ENCODE measurements around the gene FAM89A. TPM values are rescaled to one million over a fixed set of nuclear protein-coding genes. Genes with fewer than 3 reads are reported as not detected.
"Not testable (repeated sequence)": the region's sequence is repeated elsewhere in the genome, so short reads cannot be mapped to it uniquely, and the experiment has no call there.

The FAM89A gene
- total RNA-seq, 2 donors from 2014 or later = 19.8 to 20.8 TPM

DNA sequence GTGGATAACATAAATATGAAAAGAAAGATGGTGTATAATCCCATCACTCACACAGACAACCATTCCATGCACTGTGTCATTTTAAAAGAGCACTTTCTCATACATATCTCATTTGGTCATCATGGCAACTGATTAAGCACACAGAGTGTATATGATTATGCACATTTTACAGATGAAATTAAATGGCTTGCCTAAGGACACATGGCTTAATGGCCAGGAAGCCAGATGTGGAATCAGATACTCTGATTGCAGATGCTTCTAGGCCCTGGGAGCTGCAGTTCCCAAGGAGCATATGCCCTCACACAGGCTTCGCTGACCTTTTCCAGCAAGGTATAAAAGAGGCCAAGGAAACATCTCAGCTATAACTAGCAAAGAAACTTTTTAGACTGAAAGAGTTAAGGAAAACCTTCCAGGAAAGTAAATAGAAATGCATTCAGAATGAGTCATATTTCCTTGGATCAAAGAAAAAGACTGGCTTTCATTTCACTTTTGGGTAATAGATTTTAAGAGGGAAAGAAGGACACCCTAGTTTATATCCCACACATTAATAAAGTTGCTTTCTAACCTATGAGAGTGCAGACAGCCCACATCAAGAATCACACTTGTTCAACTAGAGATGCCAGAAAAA lies 19.6 kb upstream of the FAM89A start:
- ATAC-seq = no peak
- no peak for DNase-seq
- intact Hi-C loops (cut with DNase I) = no loop called here

DNA sequence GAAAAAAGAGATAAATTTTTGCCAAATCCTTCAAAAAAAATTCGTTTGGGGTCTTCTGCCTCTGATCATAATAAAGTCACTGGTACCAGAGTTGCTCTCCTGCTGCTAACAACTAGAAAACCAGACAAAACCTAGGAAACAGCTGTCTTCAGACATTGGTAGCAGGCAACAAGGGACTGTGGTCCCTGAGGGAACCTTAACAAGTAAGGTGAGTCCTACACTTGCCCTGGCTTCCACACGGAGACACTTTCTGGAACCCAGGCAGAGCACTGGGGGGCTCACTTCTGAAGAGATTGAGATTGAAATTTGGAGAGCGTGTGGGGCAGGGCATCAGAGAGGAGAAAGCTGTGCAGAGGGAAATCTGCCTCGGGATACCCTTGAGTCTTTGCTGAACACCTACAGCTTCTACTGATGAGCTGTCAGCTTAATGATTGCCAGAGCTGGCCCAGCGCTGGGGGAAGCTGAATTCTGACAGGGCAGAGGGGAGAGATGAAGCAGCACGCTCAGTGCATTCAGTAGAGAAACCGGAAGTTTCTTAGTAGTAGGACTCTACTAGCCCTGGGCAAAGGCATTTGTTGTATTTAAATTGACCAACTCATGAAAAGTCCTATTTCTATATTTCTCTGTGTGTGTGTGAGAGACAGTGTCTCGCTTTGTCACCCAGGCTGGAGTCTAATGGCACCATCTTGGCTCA lies 18.5 kb upstream of the FAM89A start:
- intact Hi-C loops (cut with DNase I) = no loop called here
- DNase-seq (no peak), ATAC-seq (no peak)

DNA sequence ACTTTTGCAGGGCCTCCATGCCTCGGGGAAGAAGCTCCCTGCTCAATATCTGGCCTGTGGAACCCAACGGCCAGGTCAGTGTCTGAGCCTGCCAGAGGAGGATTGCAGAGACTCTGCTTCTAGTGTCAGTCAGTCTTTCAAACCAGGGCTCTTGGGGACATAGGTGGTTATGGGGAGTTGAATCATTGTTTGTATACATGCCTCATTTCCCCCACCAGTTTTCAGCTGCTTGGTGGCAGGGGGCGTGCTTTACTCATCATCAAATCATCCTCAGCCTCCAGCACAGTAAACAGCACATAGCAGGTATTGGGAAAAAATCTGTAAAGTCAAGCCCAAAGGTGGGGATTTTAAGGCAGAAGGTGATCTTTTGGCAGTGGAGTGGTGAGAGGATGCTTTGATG lies 17.4 kb upstream of the FAM89A start:
- intact Hi-C loops (cut with DNase I) = no loop called here
- no peak for DNase-seq
- no peak for ATAC-seq

DNA sequence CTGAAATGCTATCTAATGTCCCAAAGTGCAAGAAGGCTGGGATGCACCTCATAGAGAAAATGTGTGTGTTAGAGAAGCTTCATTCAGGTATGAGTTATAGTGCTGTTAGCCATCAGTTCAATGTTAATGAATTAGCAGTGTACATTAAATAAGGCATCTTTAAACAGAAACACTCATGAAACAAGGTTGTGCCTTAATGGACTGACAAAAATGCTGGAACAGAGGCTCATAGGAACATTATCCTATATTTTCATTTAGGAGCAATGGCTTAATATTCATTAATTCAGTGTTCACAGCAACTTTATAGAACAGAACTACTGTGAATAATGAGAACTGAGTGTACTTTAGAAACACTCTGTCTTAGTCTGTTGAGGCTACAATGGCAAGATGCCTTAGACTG lies 15.2 kb upstream of the FAM89A start:
- intact Hi-C loops (cut with DNase I) = no loop called here
- DNase-seq = no peak
- no peak for ATAC-seq

DNA sequence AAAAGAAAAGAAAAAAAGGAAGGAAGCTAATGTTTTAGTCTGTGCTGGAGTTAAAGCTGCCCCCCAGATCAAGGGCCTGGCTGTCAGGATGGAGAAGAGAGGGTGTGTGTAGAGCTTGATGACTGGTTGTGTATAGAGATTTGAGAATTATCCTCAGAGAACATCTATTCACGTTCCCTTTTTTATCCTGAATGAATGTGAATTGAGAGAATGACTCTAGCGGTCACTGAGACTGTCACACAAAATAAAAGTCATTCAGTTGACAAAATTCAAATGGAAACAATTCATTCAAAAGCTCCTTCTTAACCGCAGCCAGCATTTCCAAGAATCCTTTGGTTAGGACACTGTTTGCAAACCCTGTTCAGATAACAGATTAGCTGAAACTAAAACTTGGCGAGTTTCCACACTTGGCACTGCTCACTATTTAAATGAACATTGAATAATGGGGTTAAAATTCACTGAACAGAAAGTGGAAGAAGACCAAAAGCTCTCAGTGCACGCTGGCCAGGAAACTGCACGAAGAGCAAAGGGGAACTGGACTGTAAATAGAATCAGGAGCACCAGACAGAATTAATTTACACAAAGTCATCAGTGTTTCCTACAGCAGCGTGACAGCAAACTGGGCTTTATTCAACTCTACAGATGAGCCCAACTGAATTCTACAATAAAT lies 13.6 kb upstream of the FAM89A start:
- ATAC-seq = peak; percentile 67 to 85
- intact Hi-C loops (cut with DNase I) = no loop called here
- peak; percentile 43 for DNase-seq

DNA sequence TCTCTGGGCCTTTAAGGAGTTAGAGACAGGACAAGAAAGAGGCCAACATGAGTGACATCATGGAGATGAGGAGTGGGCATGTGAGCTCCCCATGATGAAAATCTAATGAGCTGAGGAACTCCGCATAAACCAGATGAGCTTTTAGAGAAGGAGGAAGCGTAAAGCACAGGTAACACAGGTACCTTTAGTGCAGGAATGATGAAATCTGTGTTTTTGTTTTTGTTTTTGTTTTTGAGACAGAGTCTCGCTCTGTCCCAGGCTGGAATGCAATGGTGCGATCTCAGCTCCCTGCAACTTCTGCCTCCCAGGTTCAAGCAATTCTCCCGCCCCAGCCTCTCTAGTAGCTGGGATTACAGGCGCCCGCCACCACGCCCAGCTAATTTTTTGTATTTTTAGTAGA lies 12.7 kb upstream of the FAM89A start:
- DNase-seq (no peak), ATAC-seq (no peak)
- intact Hi-C loops (cut with DNase I) = no loop called here

DNA sequence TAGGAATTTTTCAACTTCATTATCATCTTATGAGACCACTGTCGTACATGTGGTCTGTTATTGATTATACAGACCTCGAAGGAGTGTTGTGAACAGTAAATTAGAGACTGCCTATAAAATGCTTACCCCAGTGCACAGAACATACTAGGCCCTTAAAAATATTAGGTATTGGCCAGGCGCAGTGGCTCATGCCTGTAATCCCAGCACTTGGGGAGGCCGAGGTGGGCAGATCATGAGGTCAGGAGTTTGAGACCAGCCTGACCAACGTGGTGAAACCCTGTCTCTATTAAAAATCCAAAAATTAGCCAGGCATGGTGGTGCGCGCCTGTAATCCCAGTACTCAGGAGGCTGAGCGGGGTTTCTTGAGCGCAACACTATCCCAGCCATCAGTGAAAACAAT lies 10.9 kb upstream of the FAM89A start:
- ATAC-seq; intact Hi-C loops (cut with DNase I); DNase-seq: not testable (repeated sequence)

DNA sequence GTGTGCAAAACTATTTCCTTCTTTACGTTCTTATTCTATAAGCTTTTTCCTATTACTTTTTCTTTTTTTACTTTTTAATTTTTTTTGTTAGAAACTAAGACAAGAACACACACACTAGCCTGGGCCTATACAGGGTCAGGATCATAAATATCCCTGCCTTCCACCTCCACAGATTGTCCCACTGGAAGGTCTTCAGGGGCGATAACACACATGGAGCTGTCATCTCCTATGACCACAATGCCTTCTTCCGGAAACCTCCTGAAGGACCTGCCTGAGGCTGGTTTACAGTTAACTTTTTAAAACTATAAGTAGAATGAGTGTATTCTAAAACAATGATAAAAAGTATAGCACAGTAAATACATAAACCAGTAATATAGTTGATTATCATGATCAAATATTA lies 10.3 kb upstream of the FAM89A start:
- ATAC-seq (no peak), DNase-seq (no peak)
- intact Hi-C loops (cut with DNase I) = no loop called here

DNA sequence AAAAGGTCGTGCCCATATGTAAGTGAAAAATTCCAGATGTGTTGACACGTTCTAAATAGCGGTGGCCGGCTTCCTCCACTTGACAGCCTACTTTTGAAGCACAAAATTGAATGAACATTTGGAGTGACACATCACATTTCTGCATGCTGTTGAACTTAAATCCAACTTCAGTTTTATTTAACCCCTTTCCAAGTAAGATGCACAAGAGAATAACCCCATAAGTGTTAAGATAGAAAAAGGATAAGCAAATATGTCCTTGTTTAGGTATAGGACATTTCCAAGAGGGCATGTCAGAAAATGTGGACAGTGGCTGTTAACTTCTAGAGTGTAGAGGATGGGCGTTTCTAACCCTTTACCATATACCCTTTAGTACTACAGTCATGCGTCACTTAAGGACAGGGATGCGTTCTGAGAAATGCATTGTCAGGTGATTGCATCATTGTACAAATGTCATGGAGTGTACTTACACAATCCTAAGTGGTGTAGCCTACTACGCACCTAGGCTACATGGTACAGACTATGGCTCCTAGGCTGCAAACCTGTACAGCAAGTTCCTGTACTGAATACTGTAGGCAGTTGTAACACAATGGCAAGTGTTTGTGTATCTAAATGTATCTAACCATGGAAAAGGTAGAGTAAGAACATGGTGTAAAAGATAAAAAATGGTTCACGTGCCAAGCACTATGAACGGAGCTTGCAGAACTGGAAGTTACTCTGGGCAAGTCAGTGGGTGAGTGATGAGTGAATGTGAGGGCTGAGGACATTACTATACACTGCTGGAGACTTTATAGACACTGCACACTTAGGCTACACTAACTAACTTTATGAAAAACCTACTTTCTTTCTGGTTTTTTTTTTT lies 9.3 kb upstream of the FAM89A start:
- ATAC-seq (no peak), DNase-seq (no peak)
- intact Hi-C loops (cut with DNase I) = no loop called here

DNA sequence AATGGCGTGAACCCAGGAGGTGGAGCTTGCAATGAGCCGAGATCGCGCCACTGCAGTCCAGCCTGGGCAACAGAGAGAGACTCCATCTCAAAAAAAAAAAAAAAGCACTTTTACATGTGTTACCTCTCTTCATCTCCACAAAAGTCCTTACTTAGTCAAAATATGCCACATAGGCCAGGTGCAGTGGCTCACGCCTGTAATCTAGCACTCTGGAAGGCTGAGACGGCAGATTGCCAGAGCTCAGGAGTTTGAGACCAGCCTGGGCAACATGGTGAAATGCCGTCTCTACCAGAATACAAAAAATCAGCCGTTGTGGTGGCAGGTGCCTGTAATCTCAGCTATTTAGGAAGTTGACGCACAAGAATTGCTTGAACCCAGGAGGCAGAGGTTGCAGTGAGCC lies 8.4 kb upstream of the FAM89A start:
- DNase-seq; intact Hi-C loops (cut with DNase I); ATAC-seq: not testable (repeated sequence)

DNA sequence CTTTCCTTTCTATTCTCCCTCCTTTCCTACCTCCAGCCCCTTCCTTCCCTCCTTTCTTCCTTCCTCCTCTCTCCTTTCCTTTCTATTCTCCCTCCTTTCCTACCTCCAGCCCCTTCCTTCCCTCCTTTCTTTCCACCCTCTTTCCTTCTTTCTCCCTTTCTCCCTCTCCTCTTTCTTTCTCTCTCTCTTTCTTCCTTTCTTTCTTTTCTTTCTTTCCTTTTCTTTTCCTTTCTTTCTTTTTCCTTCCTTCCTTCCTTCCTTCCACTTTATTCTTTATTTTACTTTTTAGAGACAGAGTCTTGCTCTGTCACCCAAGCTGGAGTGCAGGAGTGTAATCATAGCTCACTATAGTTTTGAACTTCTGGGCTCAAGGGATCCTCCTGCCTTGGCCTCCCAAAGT lies 7.5 kb upstream of the FAM89A start:
- ATAC-seq; DNase-seq; intact Hi-C loops (cut with DNase I): not testable (repeated sequence)

DNA sequence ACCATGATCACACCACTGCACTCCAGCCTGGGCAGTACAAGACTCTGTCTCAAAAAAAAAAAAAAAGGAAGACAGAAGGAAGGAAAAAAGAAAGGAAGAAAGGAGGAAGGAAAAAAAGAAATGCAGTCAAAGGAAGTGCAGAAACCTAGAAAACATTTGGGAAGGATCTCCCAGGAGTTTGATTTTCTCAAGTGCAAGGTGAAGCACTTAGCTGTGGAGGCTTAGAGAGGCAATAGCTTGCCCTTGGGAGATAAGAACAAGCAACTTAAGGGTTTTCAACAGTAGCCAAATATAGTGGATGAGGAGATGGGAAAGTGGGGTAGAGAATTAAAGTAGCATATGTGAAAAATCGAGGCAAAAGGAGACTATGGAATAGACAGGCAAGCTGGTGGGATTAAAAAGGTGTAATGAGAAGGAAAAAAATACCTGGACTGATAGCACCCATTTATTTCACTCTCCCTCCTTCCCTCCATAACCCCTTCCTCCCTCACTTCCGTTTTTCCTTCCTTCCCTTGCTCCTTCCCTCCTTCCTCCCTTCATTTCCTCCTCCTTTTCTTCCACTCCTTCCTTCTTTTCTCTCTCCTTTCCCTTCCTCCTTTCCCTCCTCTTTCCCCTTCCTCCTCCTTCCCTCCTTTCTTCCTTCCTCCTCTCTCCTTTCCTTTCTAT lies 6.8 kb upstream of the FAM89A start:
- intact Hi-C loops (cut with DNase I) = no loop called here
- ATAC-seq (no peak), DNase-seq (no peak)

DNA sequence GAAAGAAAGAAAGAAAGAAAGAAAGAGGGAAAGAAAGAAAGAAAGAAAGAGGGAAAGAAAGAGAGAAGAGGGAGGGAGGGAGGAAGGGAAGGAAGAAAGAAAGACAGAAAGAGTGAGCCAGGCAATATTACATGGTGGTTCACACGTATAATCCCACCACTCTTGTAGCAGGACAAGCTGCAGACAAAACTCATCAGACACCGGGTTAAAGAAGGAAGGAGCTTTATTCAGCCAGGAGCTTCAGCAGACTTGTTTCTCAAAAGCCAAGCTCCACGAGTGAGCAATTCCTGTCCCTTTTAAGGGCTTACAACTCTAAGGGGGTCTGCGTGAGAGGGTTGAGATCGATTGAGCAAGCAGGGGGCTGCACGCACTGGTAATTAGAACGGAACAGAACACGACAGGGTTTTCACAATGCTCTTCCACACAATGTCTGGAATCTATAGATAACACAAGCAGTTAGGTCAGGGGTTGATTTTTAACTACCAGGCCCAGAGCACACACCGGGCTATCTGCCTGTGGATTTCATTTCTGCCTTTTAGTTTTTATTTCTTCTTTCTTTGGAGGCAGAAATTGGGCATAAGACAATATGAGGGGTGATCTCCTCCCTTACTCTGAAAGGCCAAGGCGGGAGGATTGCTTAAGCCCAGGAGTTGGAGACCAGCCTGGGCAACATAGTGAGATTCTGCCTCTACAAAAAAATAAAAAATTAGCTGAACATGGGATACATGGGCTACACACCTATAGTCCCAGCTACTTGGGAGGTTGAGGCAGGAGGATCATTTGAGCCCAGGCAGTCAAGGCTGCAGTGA lies 6.1 kb upstream of the FAM89A start:
- intact Hi-C loops (cut with DNase I) = not testable (repeated sequence)

DNA sequence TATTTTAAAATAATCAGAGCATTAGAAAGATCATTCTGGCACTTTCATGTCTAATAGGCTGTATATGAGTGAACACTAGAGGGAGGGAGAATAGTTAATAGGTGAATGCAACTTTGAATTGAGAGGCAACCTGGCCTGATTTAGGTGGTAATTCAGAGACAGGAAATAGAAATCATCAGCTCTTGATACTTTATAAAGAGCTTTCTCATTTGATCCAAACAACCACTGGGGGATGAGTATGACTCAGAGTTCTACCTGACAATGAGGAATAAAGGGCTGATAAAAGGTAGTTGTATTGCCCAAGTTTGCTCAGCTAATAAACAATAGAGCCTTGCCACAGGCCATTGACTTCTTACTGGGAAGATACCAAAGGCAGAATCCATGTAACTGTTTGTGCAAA lies 5.2 kb upstream of the FAM89A start:
- DNase-seq (no peak), ATAC-seq (no peak)
- intact Hi-C loops (cut with DNase I) = no loop called here

More for the DNA sequence above, 6.1 kb upstream of the FAM89A start:
- not testable (repeated sequence) for DNase-seq, ATAC-seq

DNA sequence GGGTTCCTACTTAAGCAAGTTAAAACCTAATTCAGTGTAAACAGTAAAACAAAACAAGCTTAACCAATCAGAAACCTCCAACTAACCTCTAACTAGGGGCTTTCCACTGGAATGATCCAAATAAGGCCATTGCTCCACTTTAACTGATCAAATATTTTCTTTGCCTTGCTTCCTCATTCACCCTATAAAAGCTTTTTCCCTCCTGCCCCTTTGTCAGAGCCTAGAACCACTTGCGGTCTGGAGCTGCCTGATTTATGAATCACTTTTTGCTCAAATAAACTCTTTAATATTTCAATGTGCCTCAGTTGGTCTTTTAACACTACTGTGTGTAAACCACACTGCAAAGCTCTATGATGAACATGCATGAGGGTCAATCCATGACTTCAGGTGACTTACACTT lies 4.5 kb upstream of the FAM89A start:
- ATAC-seq = no peak
- intact Hi-C loops (cut with DNase I) = no loop called here
- DNase-seq = no peak

DNA sequence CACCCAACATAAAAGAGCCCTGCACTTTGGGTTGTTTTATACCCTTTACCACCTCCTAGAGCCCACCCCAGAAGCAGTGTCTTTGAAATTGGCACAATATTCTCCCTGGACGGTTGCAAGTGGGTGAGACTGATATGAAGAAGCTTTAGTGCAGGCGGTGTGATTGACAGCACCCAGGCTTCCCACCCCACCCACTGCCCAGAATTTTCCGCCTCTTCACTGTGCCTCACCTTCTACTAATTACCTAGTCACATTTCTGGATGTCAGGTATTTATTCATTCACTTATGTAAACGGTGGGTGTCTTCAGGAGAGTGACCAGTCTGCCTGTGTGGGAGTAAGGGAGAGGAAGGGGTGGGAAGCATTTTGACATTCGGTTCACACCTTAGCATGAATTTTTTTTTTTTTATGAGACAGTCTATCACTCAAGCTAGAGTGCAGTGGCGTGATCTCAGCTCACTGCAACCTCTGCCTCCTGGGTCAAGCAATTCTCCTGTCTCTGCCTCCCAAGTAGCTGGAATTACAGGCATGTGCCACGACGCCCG lies 1.7 kb upstream of the FAM89A start:
- DNase-seq (no peak), ATAC-seq (no peak)
- intact Hi-C loops (cut with DNase I) = no loop called here

DNA sequence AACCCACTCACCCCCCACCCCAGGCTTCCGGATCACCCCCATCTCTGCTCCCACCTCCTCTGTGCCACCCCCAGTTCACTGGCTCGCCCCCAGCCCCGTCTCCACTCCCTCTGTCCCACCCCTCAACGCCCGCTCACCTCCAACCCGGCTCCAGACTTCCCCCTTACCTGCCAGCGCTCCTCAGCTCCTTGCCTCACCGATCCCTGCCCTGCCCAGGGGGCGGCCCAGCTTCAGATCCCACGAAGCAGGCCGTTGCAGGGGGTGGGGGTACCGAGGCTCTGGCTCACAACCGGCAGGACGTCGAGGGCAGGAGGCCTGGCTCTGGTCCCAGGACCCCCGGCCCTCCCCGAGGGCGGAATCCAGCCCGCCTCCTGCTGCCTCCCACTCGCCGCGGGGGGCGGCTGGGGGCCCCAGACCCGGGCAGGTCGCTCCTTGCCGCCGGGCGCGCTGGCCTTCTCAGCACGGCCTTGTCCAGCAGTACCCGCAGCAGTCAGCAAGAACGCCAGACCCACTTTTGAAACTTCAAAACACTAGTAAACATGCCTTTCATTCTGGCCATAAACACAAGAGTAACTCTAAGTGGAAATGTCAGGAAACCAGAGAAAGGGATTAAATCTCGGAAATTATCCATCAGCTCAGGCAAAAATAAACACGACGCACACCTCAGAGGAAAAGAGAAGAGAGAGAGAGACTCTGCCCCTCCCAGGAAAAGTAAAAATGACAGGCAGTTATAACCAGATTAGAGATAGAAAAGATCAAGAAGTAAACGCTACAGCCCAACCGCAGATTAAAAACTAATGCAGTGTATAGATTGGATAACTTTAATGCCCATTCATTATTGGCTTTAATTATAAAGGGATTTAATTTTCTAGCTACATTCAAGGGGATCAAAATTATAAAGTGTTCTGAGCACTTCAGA lies 1.0 kb upstream of the FAM89A start:
- intact Hi-C loops (cut with DNase I) = no loop called here
- peak; percentile 31 for DNase-seq
- peak; percentile 4 to 29 for ATAC-seq

Data from left cardiac atrium (tissue), 4 donors.